Neural crest cell (in vitro differentiated cells): Measurements from ENCODE around the gene ZFP1. TPM values are rescaled to one million over a fixed set of nuclear protein-coding genes. Genes with fewer than 3 reads are reported as not detected.

Source experiments
- DNase-seq: peaks from one replicate; pipeline ENCODE4 v3.0.0; 2021; ENCODE audit warnings: low read depth, mixed read lengths, low spot score
- H3K27ac Mint-ChIP-seq: one replicate; pipeline ENCODE4 v1.8.0; 2021; ENCODE audit warnings: mild to moderate bottlenecking, mixed read lengths; ENCODE audit not compliant: unreplicated experiment
- H3K27me3 Mint-ChIP-seq: 2 replicates; pipeline ENCODE4 v1.8.0; 2021; ENCODE audit warnings: low read depth, mild to moderate bottlenecking, mixed read lengths
- H3K36me3 Mint-ChIP-seq: 2 replicates; pipeline ENCODE4 v1.8.0; 2021; ENCODE audit warnings: low read depth, mild to moderate bottlenecking, mixed read lengths
- H3K4me1 Mint-ChIP-seq: 2 replicates; pipeline ENCODE4 v1.8.0; 2021; ENCODE audit warnings: mixed read lengths
- H3K4me3 Mint-ChIP-seq: one replicate; pipeline ENCODE4 v1.8.0; 2021; ENCODE audit warnings: mild to moderate bottlenecking, mixed read lengths
- H3K9me3 Mint-ChIP-seq: 2 replicates; pipeline ENCODE4 v1.8.0; 2021; ENCODE audit warnings: mixed read lengths
- total RNA-seq: library from RNA; stranded (reverse); gene quantifications from 2 replicates; pipeline ENCODE4 v1.2.1, GENCODE V29; 2021
- TF ChIP-seq, protein P1 (sequence below): fragments of 200-600 bp; sonication (generic); conservative IDR thresholded peaks from 2 replicates; pipeline ENCODE4 v1.5.0; 2021; ENCODE audit warnings: antibody characterized with exemption, mild to moderate bottlenecking

The ZFP1 gene
- total RNA-seq, 1 donor from 2014 or later = 22.9 TPM

DNA sequence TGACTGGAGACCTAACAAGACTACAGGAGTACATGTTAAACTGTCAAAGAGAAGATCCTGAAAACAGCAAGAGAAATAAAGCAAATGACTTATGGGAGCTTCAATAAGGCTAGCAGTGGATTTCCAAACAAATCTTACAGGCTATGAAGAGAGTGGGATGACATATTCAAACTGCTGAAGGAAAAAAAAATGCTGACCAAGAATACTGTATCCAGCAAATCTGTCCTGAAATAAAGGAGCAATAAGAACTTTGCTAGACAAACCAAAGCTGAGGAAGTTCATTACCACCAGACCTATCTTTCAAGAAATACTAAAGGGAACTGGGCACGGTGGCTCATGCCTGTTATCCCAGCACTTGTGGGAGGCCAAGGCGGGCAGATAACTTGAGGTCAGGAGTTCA, 28.6 kb downstream of the ZFP1 start:
- Mint-ChIP-seq H3K36me3 (peaks cover 41% of the 10 kb centered on the region), H3K4me1 (no peaks in the 10 kb centered on the region), H3K9me3 (peaks cover 46% of the 10 kb centered on the region), H3K27ac (no peak overlapping the region), H3K27me3 (no peaks in the 10 kb centered on the region), H3K4me3 (no peak overlapping the region)
- no peak for DNase-seq
- TF ChIP-seq, protein P1, sequence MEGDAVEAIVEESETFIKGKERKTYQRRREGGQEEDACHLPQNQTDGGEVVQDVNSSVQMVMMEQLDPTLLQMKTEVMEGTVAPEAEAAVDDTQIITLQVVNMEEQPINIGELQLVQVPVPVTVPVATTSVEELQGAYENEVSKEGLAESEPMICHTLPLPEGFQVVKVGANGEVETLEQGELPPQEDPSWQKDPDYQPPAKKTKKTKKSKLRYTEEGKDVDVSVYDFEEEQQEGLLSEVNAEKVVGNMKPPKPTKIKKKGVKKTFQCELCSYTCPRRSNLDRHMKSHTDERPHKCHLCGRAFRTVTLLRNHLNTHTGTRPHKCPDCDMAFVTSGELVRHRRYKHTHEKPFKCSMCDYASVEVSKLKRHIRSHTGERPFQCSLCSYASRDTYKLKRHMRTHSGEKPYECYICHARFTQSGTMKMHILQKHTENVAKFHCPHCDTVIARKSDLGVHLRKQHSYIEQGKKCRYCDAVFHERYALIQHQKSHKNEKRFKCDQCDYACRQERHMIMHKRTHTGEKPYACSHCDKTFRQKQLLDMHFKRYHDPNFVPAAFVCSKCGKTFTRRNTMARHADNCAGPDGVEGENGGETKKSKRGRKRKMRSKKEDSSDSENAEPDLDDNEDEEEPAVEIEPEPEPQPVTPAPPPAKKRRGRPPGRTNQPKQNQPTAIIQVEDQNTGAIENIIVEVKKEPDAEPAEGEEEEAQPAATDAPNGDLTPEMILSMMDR = no peak

GRCh38 chr16:75179208-75179607, 30.9 kb downstream of the ZFP1 start:
- Mint-ChIP-seq H3K9me3 (peaks cover 34% of the 10 kb centered on the region), H3K36me3 (peaks cover 18% of the 10 kb centered on the region), H3K4me1 (no peaks in the 10 kb centered on the region), H3K27me3 (no peaks in the 10 kb centered on the region), H3K4me3 (no peak overlapping the region), H3K27ac (no peak overlapping the region)
- TF ChIP-seq, protein P1 = no peak
- DNase-seq = no peak

DNA sequence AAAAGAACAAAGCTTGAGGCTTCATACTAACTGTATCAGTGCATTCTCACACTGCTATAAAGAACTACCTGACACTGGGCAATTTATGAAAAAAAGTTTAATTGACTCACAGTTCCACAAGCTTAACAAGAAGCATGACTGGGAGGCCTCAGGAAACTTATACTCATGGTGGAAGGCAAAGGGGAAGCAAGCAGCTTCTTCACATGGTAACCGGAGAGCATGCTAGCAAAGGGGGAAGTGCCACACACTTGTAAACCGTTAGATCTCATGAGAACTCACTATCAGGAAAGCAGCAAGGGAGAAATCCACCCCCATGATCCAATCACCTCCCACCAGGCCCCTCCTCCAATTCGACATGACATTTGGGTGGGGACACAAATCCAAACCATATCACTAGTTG, 33.3 kb downstream of the ZFP1 start:
- Mint-ChIP-seq H3K4me3 (no peak overlapping the region), H3K36me3 (peaks cover 13% of the 10 kb centered on the region), H3K27me3 (no peaks in the 10 kb centered on the region), H3K4me1 (no peaks in the 10 kb centered on the region), H3K9me3 (peaks cover 36% of the 10 kb centered on the region), H3K27ac (no peak overlapping the region)
- TF ChIP-seq, protein P1 = no peak
- DNase-seq = no peak

DNA sequence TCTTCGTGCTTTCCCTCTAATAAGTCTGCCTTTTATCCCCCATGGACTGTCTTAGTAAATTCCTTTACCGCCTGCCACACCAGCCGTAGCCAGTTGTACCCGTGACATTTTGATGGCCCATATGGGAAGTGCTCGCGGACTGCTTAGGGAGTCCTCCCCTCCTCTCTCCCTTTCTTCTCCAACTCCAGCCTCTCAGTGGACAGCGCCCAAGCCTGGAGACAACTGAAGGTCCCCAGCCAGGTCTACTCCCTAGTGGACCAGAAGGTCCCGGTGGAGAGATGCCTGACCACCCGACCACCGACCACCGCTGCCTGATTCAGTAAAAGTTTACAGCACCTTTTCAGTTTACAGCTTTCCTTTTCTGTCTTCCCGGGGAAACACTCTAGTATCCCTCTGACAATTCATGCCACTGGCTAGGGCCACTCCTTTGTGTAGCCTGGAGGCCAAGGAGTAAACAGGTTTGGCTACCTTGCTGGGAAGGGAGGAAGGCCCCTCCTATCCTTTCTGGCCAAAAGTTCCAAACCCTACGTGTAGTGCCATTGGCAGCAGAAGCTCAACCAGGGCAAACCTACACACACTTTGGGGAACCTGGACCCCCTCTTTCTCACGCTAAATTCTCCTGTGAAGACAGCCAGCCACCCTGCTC, 40.6 kb downstream of the ZFP1 start:
- H3K27me3 Mint-ChIP-seq = peaks cover 3% of the 10 kb centered on the region
- peaks cover 18% of the 10 kb centered on the region for H3K9me3 Mint-ChIP-seq
- TF ChIP-seq, protein P1 = no peak
- H3K4me3 Mint-ChIP-seq = no peak overlapping the region
- no peak for DNase-seq
- peaks cover 2% of the 10 kb centered on the region for H3K36me3 Mint-ChIP-seq
- H3K4me1 Mint-ChIP-seq = no peaks in the 10 kb centered on the region
- H3K27ac Mint-ChIP-seq = no peak overlapping the region

GRCh38 chr16:75189638-75190245, 41.4 kb downstream of the ZFP1 start:
- TF ChIP-seq, protein P1 = no peak
- H3K9me3 Mint-ChIP-seq = peaks cover 16% of the 10 kb centered on the region
- H3K36me3 Mint-ChIP-seq = peaks cover 2% of the 10 kb centered on the region
- DNase-seq = no peak
- H3K4me3 Mint-ChIP-seq = no peak overlapping the region
- peaks cover 3% of the 10 kb centered on the region for H3K27me3 Mint-ChIP-seq
- H3K27ac Mint-ChIP-seq = no peak overlapping the region
- no peaks in the 10 kb centered on the region for H3K4me1 Mint-ChIP-seq
